Fibroblast of lung (primary cell): ENCODE measurements around the gene SLC8A3. TPM values are rescaled to one million over a fixed set of nuclear protein-coding genes. Genes with fewer than 3 reads are reported as not detected.
A peak's percentile ranks its signal among the peaks of the same experiment; 100 is the strongest.
"Not testable (repeated sequence)": the region's sequence is repeated elsewhere in the genome, so short reads cannot be mapped to it uniquely, and the experiment has no call there.

ENCODE experiments used
- DNase-seq, 2 donors: peaks; one replicate each; pipeline versions ENCODE4 v3.0.0 to v3.0.0-alpha.2; 2010; ENCODE audit warnings: low read depth in 2 of 2
- H2AFZ ChIP-seq: 2 replicates; pipeline ENCODE4 v1.5.1; 2012; ENCODE audit warnings: low read length, control low read depth, inconsistent platforms
- H3K27ac ChIP-seq: 2 replicates; pipeline ENCODE4 v1.5.1; 2011; ENCODE audit warnings: low read length, control low read depth; ENCODE audit not compliant: insufficient read depth
- H3K27me3 ChIP-seq: 2 replicates; pipeline ENCODE4 v1.5.1; 2011; ENCODE audit warnings: mild to moderate bottlenecking, low read length; ENCODE audit not compliant: control insufficient read depth, insufficient read depth
- H3K36me3 ChIP-seq: 2 replicates; pipeline ENCODE4 v1.5.1; 2011; ENCODE audit warnings: low read length; ENCODE audit not compliant: control insufficient read depth, insufficient read depth
- H3K4me1 ChIP-seq: 2 replicates; pipeline ENCODE4 v1.5.1; 2011; ENCODE audit warnings: low read length; ENCODE audit not compliant: control insufficient read depth, insufficient read depth; ENCODE audit errors: extremely low read depth
- H3K4me2 ChIP-seq: 2 replicates; pipeline ENCODE4 v1.5.1; 2011; ENCODE audit warnings: low read length, control low read depth; ENCODE audit not compliant: insufficient read depth; ENCODE audit errors: extremely low read depth
- H3K4me3 ChIP-seq, 4 experiments: fragments of 200-600 bp in 1 of 4; sonication (generic) in 1 of 4; replicated peaks in 1 of 4; 2 replicates each; pipeline ENCODE4 v1.5.1; 2011 to 2016; ENCODE audit warnings: low read length in 4 of 4, low read depth in 3 of 4, mild to moderate bottlenecking in 3 of 4, control low read depth in 2 of 4, inconsistent platforms in 1 of 4, mixed read lengths in 1 of 4; ENCODE audit not compliant: insufficient read depth in 1 of 4; ENCODE audit errors: control extremely low read depth in 1 of 4
- H3K79me2 ChIP-seq: 2 replicates; pipeline ENCODE4 v1.5.1; 2012; ENCODE audit warnings: mild to moderate bottlenecking, low read length, inconsistent platforms; ENCODE audit not compliant: control insufficient read depth, insufficient read depth
- H3K9ac ChIP-seq: 2 replicates; pipeline ENCODE4 v1.5.1; 2011; ENCODE audit warnings: mild to moderate bottlenecking, low read length, control low read depth; ENCODE audit not compliant: insufficient read depth
- H3K9me3 ChIP-seq: 2 replicates; pipeline ENCODE4 v1.5.1; 2012; ENCODE audit warnings: low read depth, low read length; ENCODE audit not compliant: control insufficient read depth, insufficient read depth
- H4K20me1 ChIP-seq: 2 replicates; pipeline ENCODE4 v1.5.1; 2011; ENCODE audit warnings: low read length; ENCODE audit not compliant: control insufficient read depth, insufficient read depth; ENCODE audit errors: extremely low read depth
- CTCF ChIP-seq, 2 donors: IDR thresholded peaks in 1 of 2; conservative IDR thresholded peaks in 1 of 2; 1 replicate in 1 of 2; 2 replicates in 1 of 2; pipeline ENCODE4 v1.5.1; 2011 to 2012; ENCODE audit warnings: low read length in 2 of 2, control low read depth in 1 of 2, inconsistent platforms in 1 of 2, low read depth in 1 of 2, mild to moderate bottlenecking in 1 of 2
- EZH2 ChIP-seq: IDR thresholded peaks from 2 replicates; pipeline ENCODE4 v1.5.1; 2012; ENCODE audit warnings: low read length, control low read depth, mild to moderate bottlenecking; ENCODE audit errors: missing control alignments
- polyA minus RNA-seq: library from RNA; depleted of rRNA, polyadenylated mRNA; stranded (reverse); fragments of >200 nt; gene quantifications from 2 replicates; pipeline ENCODE4 v1.2.3, GENCODE V29; 2011; ENCODE audit warnings: low replicate concordance
- polyA plus RNA-seq, 2 donors: library from polyadenylated mRNA; depleted of rRNA in 1 of 2; stranded (reverse) in 1 of 2; unstranded in 1 of 2; fragments of >200 nt; gene quantifications; 2 replicates each; pipeline ENCODE4 v1.2.1, GENCODE V29; 2011 to 2012; ENCODE audit warnings: missing spikeins in 1 of 2
- total RNA-seq: library from RNA; depleted of rRNA; stranded (reverse); fragments of >200 nt; gene quantifications from 2 replicates; pipeline ENCODE4 v1.2.1, GENCODE V29; 2014

SLC8A3 gene
- total RNA-seq (under 0.01 TPM in 2 replicates), polyA plus RNA-seq (0.03 TPM in 1 of 2 replicates, not detected in the other), polyA minus RNA-seq (not detected in 2 replicates)
- polyA plus RNA-seq (2012), result not detected in 2 replicates

DNA sequence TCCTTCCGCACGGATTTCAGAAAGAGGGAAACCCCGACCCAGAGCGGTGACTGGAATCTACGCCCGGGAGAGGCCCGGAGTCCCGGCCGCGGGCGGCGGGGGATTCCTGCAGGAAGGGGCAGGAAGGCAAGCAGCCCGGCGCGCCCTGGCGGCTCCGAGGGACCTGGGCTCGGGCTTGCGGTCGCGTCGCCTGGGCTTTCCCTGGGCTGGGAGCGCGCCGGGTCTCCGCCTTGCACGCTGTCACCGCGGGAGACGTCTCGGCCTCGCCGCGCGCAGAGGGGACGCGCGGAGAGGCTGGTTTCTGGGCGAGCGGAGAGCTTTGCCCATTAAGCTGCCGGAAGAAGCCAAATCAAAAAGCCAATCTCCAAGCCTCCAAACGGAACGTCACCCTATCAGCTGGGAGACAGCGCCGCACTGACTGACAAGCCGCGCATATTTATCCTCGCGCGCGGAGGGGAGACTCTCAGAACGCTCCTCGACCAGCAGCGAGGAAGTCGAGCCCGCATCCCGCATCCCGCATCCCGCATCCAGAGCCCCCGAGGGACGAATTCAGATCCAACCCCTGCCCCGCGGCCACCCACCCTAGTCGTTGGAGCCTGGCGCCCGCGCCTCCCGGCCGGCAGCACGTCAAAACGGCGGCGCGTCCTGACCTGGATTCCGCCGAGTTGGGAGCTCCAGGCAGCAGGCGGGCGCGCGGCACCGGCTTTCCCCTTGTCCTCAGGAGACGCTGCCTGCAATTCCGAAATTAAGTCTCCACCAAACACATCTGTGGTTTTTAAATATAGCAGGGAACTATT, at the start of gene SLC8A3:
TSS of gene SLC8A3 (minus strand) at position 293 of the 797 bp plus-strand sequence. CDS start 20,529 bp downstream, outside the sequence.
- no peaks in the 10 kb centered on the region for H3K4me1 ChIP-seq
- no peaks in the 10 kb centered on the region for H4K20me1 ChIP-seq
- no peak within 1 kb of the TSS for H3K27ac ChIP-seq
- peak within 1 kb of the TSS; percentile 39 for H3K4me2 ChIP-seq
- no peaks in the 10 kb centered on the region for H3K79me2 ChIP-seq
- peak within 1 kb of the TSS; percentile 6 for H2AFZ ChIP-seq
- no peaks in the 10 kb centered on the region for H3K9me3 ChIP-seq
- H3K36me3 ChIP-seq, result no peaks in the 10 kb centered on the region
- DNase-seq, result peak; percentile 42 to 48
- H3K27me3 ChIP-seq, result peaks cover 3% of the 10 kb centered on the region
- peak within 1 kb of the TSS; percentile 17 to 63 (median 36) for H3K4me3 ChIP-seq
- no peak within 1 kb of the TSS for H3K9ac ChIP-seq
- TF ChIP-seq CTCF (conservative IDR thresholded peaks at IDR 0.05 in 1 of 2, IDR thresholded peaks at IDR 0.05 in 1 of 2; ENCODE audit: low read depth in 1 of 2, low read length in 2 of 2), result no peak
- peak; percentile 5 for TF ChIP-seq EZH2

- Histone ChIP-seq H2AFZ (no peak overlapping the region), H3K27me3 (no peaks in the 10 kb centered on the region), H3K27ac (no peak overlapping the region), H3K9ac (no peak overlapping the region), H3K4me3 (no peak overlapping the region), H4K20me1 (no peaks in the 10 kb centered on the region), H3K9me3 (no peaks in the 10 kb centered on the region), H3K4me2 (no peak overlapping the region), H3K79me2 (no peaks in the 10 kb centered on the region), H3K4me1 (no peaks in the 10 kb centered on the region), H3K36me3 (no peaks in the 10 kb centered on the region)
- DNase-seq, result no peak
- TF ChIP-seq CTCF (conservative IDR thresholded peaks at IDR 0.05 in 1 of 2, IDR thresholded peaks at IDR 0.05 in 1 of 2; ENCODE audit: low read depth in 1 of 2, low read length in 2 of 2) (no peak), EZH2 (no peak)
Observed at GRCh38 chr14:70237710-70238109, 49.0 kb upstream of the SLC8A3 start.

- Histone ChIP-seq H3K79me2 (no peaks in the 10 kb centered on the region), H2AFZ (no peak overlapping the region), H3K36me3 (no peaks in the 10 kb centered on the region), H3K27ac (no peak overlapping the region), H3K9me3 (no peaks in the 10 kb centered on the region), H3K27me3 (no peaks in the 10 kb centered on the region), H3K4me2 (no peak overlapping the region), H3K4me3 (no peak overlapping the region), H3K4me1 (no peaks in the 10 kb centered on the region), H4K20me1 (no peaks in the 10 kb centered on the region), H3K9ac (no peak overlapping the region)
- no peak for TF ChIP-seq CTCF (conservative IDR thresholded peaks at IDR 0.05 in 1 of 2, IDR thresholded peaks at IDR 0.05 in 1 of 2; ENCODE audit: low read depth in 1 of 2, low read length in 2 of 2)
- no peak for TF ChIP-seq EZH2
- DNase-seq, result no peak
Observed at GRCh38 chr14:70234066-70234950, 45.6 kb upstream of the SLC8A3 start.

GRCh38 chr14:70231756-70232544, 43.2 kb upstream of the SLC8A3 start:
- not testable (repeated sequence) for H2AFZ ChIP-seq, H3K36me3 ChIP-seq, H3K27me3 ChIP-seq, H3K4me2 ChIP-seq, H3K9me3 ChIP-seq, H4K20me1 ChIP-seq, H3K4me1 ChIP-seq, H3K4me3 ChIP-seq, H3K27ac ChIP-seq, H3K79me2 ChIP-seq, DNase-seq, H3K9ac ChIP-seq
